Panc1 (cell line): Measurements from ENCODE around the gene APBB2. TPM values are rescaled to one million over a fixed set of nuclear protein-coding genes. Genes with fewer than 3 reads are reported as not detected.

Experiments used
- ATAC-seq: fragments of 200-7000 bp; cut with Tn5 transposase; 2 replicates; pipeline ENCODE4 v1.9.1; 2020; ENCODE audit warnings: mild to moderate bottlenecking, moderate library complexity
- BruUV-seq: library from RNA; stranded (reverse); fragments of 400-500 nt; replicated peaks from 2 replicates; lab custom pipeline; 2021; lab: Mats Ljungman, UMichigan
- CTCF ChIA-PET: fragments of 300-600 bp; sonication (Branson Sonifier 250); formaldehyde crosslinking; loops from one replicate; lab custom pipeline; 2022; ENCODE audit warnings: antibody characterized with exemption; lab: Charles Lee
- POLR2A ChIA-PET: fragments of 300-600 bp; sonication (Branson Sonifier 250); formaldehyde crosslinking; loops from one replicate; lab custom pipeline; 2022; ENCODE audit warnings: antibody characterized with exemption; lab: Charles Lee
- DNase-seq: peaks from one replicate; pipeline ENCODE4 v3.0.0-alpha.2; 2010; ENCODE audit warnings: low read depth, low spot score
- H3K27ac ChIP-seq: 2 replicates; pipeline ENCODE4 v1.5.1; 2011; ENCODE audit warnings: mild to moderate bottlenecking, low read length, inconsistent platforms
- H3K27me3 ChIP-seq: fragments of 200-500 bp; sonication (Bioruptor generic); 2 replicates; pipeline ENCODE4 v1.6.0; 2014; ENCODE audit warnings: low read length, inconsistent platforms; ENCODE audit not compliant: control insufficient read depth, insufficient read depth
- H3K36me3 ChIP-seq: fragments of 200-500 bp; sonication (Bioruptor generic); 2 replicates; pipeline ENCODE4 v1.5.1; 2014; ENCODE audit warnings: inconsistent platforms, mild to moderate bottlenecking, low read length, moderate library complexity; ENCODE audit not compliant: control insufficient read depth, insufficient read depth
- H3K4me1 ChIP-seq: 2 replicates; pipeline ENCODE4 v1.5.1; 2011; ENCODE audit warnings: inconsistent platforms, mild to moderate bottlenecking, low read length, moderate library complexity; ENCODE audit not compliant: control insufficient read depth, insufficient read depth
- H3K4me3 ChIP-seq, 2 experiments: 2 replicates each; pipeline ENCODE4 v1.5.1; 2011 to 2012; ENCODE audit warnings: low read depth in 2 of 2, low read length in 2 of 2, mild to moderate bottlenecking in 2 of 2, inconsistent platforms in 1 of 2, moderate library complexity in 1 of 2
- H3K9me3 ChIP-seq: fragments of 200-500 bp; sonication (Bioruptor generic); 2 replicates; pipeline ENCODE4 v1.5.1; 2014; ENCODE audit warnings: low read depth, mild to moderate bottlenecking, inconsistent platforms, low read length, moderate library complexity; ENCODE audit not compliant: control insufficient read depth, insufficient read depth
- CTCF ChIP-seq: fragments of 450-650 bp; IDR thresholded peaks from 2 replicates; pipeline ENCODE4 v1.5.1; 2017; ENCODE audit warnings: mild to moderate bottlenecking
- POLR2AphosphoS5 ChIP-seq: IDR thresholded peaks from 2 replicates; pipeline ENCODE4 v1.6.1; 2012; ENCODE audit warnings: mild to moderate bottlenecking, low read depth, low read length, moderate library complexity
- REST ChIP-seq, 2 experiments: IDR thresholded peaks; 2 replicates each; pipeline ENCODE4 v1.6.1; 2011 to 2012; ENCODE audit warnings: low read depth in 2 of 2, control low read depth in 1 of 2, low read length in 1 of 2, mild to moderate bottlenecking in 1 of 2, moderate library complexity in 1 of 2; ENCODE audit not compliant: insufficient read depth in 1 of 2
- SIN3A ChIP-seq: IDR thresholded peaks from 2 replicates; pipeline ENCODE4 v1.6.1; 2012; ENCODE audit warnings: low read depth, mild to moderate bottlenecking, low read length, moderate library complexity, borderline replicate concordance; ENCODE audit not compliant: insufficient read depth
- TCF7L2 ChIP-seq: IDR thresholded peaks from 2 replicates; pipeline ENCODE4 v1.6.1; 2011; ENCODE audit warnings: mild to moderate bottlenecking, low read depth, low read length, inconsistent platforms
- in situ Hi-C: cut with HindIII; loops from 2 replicates; pipeline ENCODE4 v1.10.0; 2016; ENCODE audit warnings: low sequenced_read_pairs, low pct_unique_long_range_greater_than_20kb
- intact Hi-C: fragments of 100-400 bp; cut with micrococcal nuclease; formaldehyde crosslinking; loops from one replicate; pipeline ENCODE4 v1.10.0; 2022; ENCODE audit not compliant: unreplicated experiment
- total RNA-seq: library from RNA; stranded (reverse); gene quantifications from one replicate; pipeline ENCODE4 v1.2.1, GENCODE V29; 2021; ENCODE audit not compliant: unreplicated experiment

Gene APBB2
- total RNA-seq, 1 experiment from 2014 or later, result 27.1 TPM

- intact Hi-C loops, result no loop called here
- ATAC-seq, result no peak
- Histone ChIP-seq H3K4me1 (peaks cover 26% of the 10 kb centered on the region), H3K27ac (no peak overlapping the region), H3K27me3 (no peaks in the 10 kb centered on the region), H3K4me3 (no peak overlapping the region), H3K36me3 (no peaks in the 10 kb centered on the region), H3K9me3 (no peaks in the 10 kb centered on the region)
- ChIA-PET CTCF (interaction anchor here (0.7 kb wide), 1 partner anchor 33 kb away, joined by 4 read pairs; no protein-coding TSS in a partner anchor), POLR2A (interaction anchor here (0.6 kb wide), 1 partner anchor 21 kb away, joined by 3 read pairs; no protein-coding TSS in a partner anchor)
- in situ Hi-C loops, result no loop called here
- no peak for DNase-seq
- no TSS peak for BruUV-seq
- TF ChIP-seq SIN3A (no peak), POLR2AphosphoS5 (no peak), REST (IDR thresholded peaks at IDR 0.05; ENCODE audit: insufficient read depth in 1 of 2, low read depth in 2 of 2, low read length in 1 of 2) (no peak)
Measured at GRCh38 chr4:41177016-41177415, 37.3 kb downstream of the APBB2 start.

- CTCF ChIA-PET, result interaction anchor here (0.7 kb wide), 1 partner anchor 32 kb away, joined by 4 read pairs; no protein-coding TSS in a partner anchor
- in situ Hi-C loops (no loop called here), intact Hi-C loops (no loop called here)
- no peaks in the 10 kb centered on the region for H3K36me3 ChIP-seq
- POLR2A ChIA-PET, result interaction anchor here (0.6 kb wide), 1 partner anchor 22 kb away, joined by 3 read pairs; no protein-coding TSS in a partner anchor
- no peaks in the 10 kb centered on the region for H3K27me3 ChIP-seq
- ATAC-seq (no peak), DNase-seq (no peak)
- TF ChIP-seq POLR2AphosphoS5 (no peak), TCF7L2 (no peak), SIN3A (no peak), REST (IDR thresholded peaks at IDR 0.05; ENCODE audit: insufficient read depth in 1 of 2, low read depth in 2 of 2, low read length in 1 of 2) (no peak), CTCF (no peak)
- no peak overlapping the region for H3K27ac ChIP-seq
- no peaks in the 10 kb centered on the region for H3K9me3 ChIP-seq
- peaks cover 26% of the 10 kb centered on the region for H3K4me1 ChIP-seq
- no TSS peak for BruUV-seq
- no peak overlapping the region for H3K4me3 ChIP-seq
Measured at GRCh38 chr4:41176340-41176739, 38.0 kb downstream of the APBB2 start.
